ENCODE data around the gene CCDC112.

DNA sequence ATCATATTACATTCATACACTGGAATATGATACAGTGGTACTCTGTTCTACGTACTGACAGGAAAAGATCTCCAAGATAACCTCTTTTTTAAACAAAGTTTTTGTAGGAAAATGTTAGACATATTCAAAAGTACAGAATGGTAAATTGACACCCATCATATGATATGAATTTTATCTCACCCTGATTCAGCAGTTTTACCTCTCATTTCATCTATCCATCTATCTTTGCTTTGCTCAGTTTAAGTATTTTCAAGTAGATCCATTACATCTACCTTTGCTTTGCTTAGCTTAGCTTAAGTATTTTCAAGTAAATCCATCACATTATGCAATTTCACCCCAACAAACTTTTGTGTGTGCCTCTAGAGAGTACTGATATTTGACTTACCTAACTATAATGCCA lies 14.3 kb downstream of the CCDC112 start:
- TF ChIP-seq GATA3 (IDR thresholded peaks at IDR 0.05; ENCODE audit: low read depth, low read length) (no peak), GATA2 (IDR thresholded peaks at IDR 0.05; ENCODE audit: low read depth, low read length) (no peak)

Measured in SH-SY5Y (cell line).